Suprapubic skin (tissue), 3 donors: ENCODE measurements around the gene C16orf86.

Experiments
- POLR2AphosphoS5 ChIP-seq, 3 donors: sonication (generic); formaldehyde crosslinking; IDR thresholded peaks; one replicate each; pipeline ENCODE4 v1.6.1; 2017; ENCODE audit warnings: antibody characterized with exemption in 3 of 3
- TF ChIP-seq, protein P1 (sequence below), 2 donors: fragments of 200-600 bp in 1 of 2; fragments of 450-650 bp in 1 of 2; sonication (generic) in 1 of 2; IDR thresholded peaks; one replicate each; pipeline ENCODE4 v1.5.1; 2016 to 2019; ENCODE audit warnings: antibody characterized with exemption in 2 of 2, mild to moderate bottlenecking in 1 of 2, moderate library complexity in 1 of 2

DNA sequence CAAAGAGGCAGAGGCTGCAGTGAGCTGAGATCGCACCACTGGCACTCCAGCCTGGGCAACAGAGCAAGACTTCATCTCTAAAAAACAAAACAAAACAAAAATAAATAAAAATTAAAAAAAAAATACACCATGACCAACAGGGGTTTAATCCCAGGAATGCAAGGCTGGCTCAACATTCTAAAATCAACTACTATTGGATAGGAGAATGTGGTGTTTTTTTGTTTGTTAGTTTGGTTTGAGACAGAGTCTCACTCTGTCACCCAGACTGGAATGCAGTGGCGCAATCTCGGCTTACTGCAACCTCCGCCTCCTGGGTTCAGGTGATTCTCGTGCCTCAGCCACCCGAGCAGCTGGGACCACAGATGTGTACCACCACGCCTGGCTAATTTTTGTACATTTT lies 32.7 kb downstream of the C16orf86 start:
- TF ChIP-seq, protein P1, sequence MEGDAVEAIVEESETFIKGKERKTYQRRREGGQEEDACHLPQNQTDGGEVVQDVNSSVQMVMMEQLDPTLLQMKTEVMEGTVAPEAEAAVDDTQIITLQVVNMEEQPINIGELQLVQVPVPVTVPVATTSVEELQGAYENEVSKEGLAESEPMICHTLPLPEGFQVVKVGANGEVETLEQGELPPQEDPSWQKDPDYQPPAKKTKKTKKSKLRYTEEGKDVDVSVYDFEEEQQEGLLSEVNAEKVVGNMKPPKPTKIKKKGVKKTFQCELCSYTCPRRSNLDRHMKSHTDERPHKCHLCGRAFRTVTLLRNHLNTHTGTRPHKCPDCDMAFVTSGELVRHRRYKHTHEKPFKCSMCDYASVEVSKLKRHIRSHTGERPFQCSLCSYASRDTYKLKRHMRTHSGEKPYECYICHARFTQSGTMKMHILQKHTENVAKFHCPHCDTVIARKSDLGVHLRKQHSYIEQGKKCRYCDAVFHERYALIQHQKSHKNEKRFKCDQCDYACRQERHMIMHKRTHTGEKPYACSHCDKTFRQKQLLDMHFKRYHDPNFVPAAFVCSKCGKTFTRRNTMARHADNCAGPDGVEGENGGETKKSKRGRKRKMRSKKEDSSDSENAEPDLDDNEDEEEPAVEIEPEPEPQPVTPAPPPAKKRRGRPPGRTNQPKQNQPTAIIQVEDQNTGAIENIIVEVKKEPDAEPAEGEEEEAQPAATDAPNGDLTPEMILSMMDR (IDR thresholded peaks at IDR 0.05), result no peak
- TF ChIP-seq POLR2AphosphoS5 (IDR thresholded peaks at IDR 0.05), result no peak
